HepG2 (cell line): ENCODE results near the gene CNP. TPM values are rescaled to one million over a fixed set of nuclear protein-coding genes. Genes with fewer than 3 reads are reported as not detected.

ENCODE experiments used
- ARID2 ChIP-seq: sonication (generic); formaldehyde crosslinking; IDR thresholded peaks from 2 replicates; pipeline ENCODE4 v1.8.1; 2022; ENCODE audit warnings: mild to moderate bottlenecking, missing genetic modification reagents, borderline replicate concordance
- MYC ChIP-seq: sonication (generic); formaldehyde crosslinking; IDR thresholded peaks from 2 replicates; pipeline ENCODE4 v1.9.0; 2021; ENCODE audit warnings: missing genetic modification reagents, borderline replicate concordance
- TOPORS ChIP-seq: sonication (generic); formaldehyde crosslinking; IDR thresholded peaks from 2 replicates; pipeline ENCODE4 v1.8.0; 2023; ENCODE audit warnings: mild to moderate bottlenecking, missing genetic modification reagents
- ZFP36L1 ChIP-seq: sonication (generic); formaldehyde crosslinking; IDR thresholded peaks from 2 replicates; pipeline ENCODE4 v1.8.0; 2022; ENCODE audit warnings: mild to moderate bottlenecking, missing genetic modification reagents, moderate library complexity
- ZKSCAN8 ChIP-seq: IDR thresholded peaks from 2 replicates; pipeline ENCODE4 v1.6.1; 2016; ENCODE audit warnings: borderline replicate concordance, missing genetic modification reagents, missing compliant biosample characterization
- ZNF446 ChIP-seq: sonication (generic); formaldehyde crosslinking; IDR thresholded peaks from 2 replicates; pipeline ENCODE4 v1.5.0; 2020; ENCODE audit warnings: mild to moderate bottlenecking, missing genetic modification reagents
- ZNF598 ChIP-seq: sonication (generic); formaldehyde crosslinking; IDR thresholded peaks from 2 replicates; pipeline ENCODE4 v1.5.1; 2020; ENCODE audit warnings: mild to moderate bottlenecking, missing genetic modification reagents, borderline replicate concordance
- polyA plus RNA-seq, 8 experiments: library from polyadenylated mRNA; depleted of rRNA in 3 of 8; stranded (reverse) in 7 of 8; unstranded in 1 of 8; fragments of >200 nt; fragmentation: Illumina TruSeq in 4 of 8; extraction: Trizol in 4 of 8; gene quantifications; 2 replicates each; pipeline versions ENCODE4 v1.2.1 to v1.2.3, GENCODE V29; 2011 to 2016; ENCODE audit warnings: low read depth in 4 of 8, missing spikeins in 1 of 8, mixed read lengths in 1 of 8; ENCODE audit not compliant: insufficient read depth in 1 of 8
- total RNA-seq, 5 experiments: library from RNA; depleted of rRNA; stranded (reverse); fragments of >200 nt; fragmentation: Illumina TruSeq; extraction: Trizol; gene quantifications; 2 replicates each; pipeline ENCODE4 v1.2.3, GENCODE V29; 2016; ENCODE audit warnings: low read depth in 1 of 5
- TF ChIP-seq, protein P1 (sequence below): IDR thresholded peaks from 2 replicates; pipeline ENCODE4 v1.6.1; 2018; ENCODE audit warnings: missing genetic modification reagents
- TF ChIP-seq, protein P2 (sequence below): sonication (generic); formaldehyde crosslinking; IDR thresholded peaks from 2 replicates; pipeline ENCODE4 v1.8.1; 2023; ENCODE audit warnings: mild to moderate bottlenecking, missing genetic modification reagents
- TF ChIP-seq, protein P3 (sequence below): sonication (generic); formaldehyde crosslinking; IDR thresholded peaks from 2 replicates; pipeline ENCODE4 v1.4.0; 2020; ENCODE audit warnings: missing genetic modification reagents
- TF ChIP-seq, protein P4 (sequence below): sonication (generic); formaldehyde crosslinking; IDR thresholded peaks from 2 replicates; pipeline ENCODE4 v1.5.1; 2020; ENCODE audit warnings: missing genetic modification reagents, mild to moderate bottlenecking, borderline replicate concordance
- TF ChIP-seq, protein P5 (sequence below): sonication (generic); formaldehyde crosslinking; IDR thresholded peaks from 2 replicates; pipeline ENCODE4 v1.4.0; 2020; ENCODE audit warnings: low read depth, mild to moderate bottlenecking, missing genetic modification reagents
- TF ChIP-seq, protein P6 (sequence below): sonication (generic); formaldehyde crosslinking; IDR thresholded peaks from 2 replicates; pipeline ENCODE4 v1.4.0; 2020; ENCODE audit warnings: missing genetic modification reagents, borderline replicate concordance

Gene CNP
- total and polyA plus RNA-seq, 2 of the 13 experiments (the other 11 are each of a cell fraction or from before 2014, with no cell fraction given): 97.2 to 161 TPM

DNA sequence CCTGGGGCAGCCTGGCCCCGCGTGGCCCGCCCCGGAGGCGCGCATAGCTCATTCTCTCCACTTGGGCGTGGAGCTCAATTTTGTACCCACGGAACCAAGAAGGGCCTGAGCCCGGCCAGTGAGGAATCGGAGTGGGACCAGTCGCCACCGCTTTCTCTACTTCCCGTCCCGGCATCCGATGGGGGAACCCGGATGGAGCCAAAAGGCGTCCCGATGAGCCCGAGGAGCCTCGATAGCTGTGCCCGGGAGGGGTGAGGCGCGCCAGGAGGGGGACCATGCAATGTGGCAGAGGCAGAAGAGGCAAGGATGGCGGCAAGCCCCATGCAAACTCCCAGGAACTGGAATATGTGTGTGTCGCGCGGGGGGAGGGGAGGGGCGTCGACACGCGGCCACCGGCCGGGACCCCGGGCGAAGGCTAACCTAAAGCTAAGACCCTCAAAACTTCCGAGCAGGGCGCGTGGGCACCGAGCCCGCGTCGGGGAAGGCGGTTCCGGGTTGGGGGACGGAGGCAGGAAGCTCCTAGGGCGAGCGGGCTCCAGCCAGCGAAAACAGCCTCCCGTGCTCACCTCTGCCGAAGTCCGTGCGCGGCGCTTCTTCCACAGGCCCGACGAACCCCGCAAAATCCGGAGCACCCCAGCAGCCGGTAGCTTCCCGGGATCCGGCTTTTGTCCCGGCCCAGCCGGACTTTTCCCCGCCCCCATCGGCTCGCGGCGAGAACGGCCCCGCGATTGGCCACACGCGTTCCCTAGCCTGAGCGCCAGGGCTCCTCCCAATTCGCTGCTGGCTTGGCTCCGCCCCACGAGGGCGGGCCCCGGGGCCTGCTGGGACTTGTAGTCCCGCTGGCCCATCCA, 48.1 kb upstream of the CNP start, which contains the start of gene ACLY (continued):
- TF ChIP-seq TOPORS (CRISPR knock-in tag): 0 out of 2 replicates have a peak, but pooled peaks have one; percentile 47
- TF ChIP-seq ZNF446 (CRISPR knock-in tag): no peak
- TF ChIP-seq, protein P1, sequence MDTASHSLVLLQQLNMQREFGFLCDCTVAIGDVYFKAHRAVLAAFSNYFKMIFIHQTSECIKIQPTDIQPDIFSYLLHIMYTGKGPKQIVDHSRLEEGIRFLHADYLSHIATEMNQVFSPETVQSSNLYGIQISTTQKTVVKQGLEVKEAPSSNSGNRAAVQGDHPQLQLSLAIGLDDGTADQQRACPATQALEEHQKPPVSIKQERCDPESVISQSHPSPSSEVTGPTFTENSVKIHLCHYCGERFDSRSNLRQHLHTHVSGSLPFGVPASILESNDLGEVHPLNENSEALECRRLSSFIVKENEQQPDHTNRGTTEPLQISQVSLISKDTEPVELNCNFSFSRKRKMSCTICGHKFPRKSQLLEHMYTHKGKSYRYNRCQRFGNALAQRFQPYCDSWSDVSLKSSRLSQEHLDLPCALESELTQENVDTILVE (CRISPR knock-in tag): 0 out of 2 replicates have a peak, but pooled peaks have one; percentile 5
- TF ChIP-seq, protein P2, sequence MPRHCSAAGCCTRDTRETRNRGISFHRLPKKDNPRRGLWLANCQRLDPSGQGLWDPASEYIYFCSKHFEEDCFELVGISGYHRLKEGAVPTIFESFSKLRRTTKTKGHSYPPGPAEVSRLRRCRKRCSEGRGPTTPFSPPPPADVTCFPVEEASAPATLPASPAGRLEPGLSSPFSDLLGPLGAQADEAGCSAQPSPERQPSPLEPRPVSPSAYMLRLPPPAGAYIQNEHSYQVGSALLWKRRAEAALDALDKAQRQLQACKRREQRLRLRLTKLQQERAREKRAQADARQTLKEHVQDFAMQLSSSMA (CRISPR knock-in tag): peak; percentile 38; the same call in 1 of the 2 replicates
- peak; percentile 43; the same call in 1 of the 2 replicates for TF ChIP-seq MYC (CRISPR knock-in tag)
- TF ChIP-seq, protein P3, sequence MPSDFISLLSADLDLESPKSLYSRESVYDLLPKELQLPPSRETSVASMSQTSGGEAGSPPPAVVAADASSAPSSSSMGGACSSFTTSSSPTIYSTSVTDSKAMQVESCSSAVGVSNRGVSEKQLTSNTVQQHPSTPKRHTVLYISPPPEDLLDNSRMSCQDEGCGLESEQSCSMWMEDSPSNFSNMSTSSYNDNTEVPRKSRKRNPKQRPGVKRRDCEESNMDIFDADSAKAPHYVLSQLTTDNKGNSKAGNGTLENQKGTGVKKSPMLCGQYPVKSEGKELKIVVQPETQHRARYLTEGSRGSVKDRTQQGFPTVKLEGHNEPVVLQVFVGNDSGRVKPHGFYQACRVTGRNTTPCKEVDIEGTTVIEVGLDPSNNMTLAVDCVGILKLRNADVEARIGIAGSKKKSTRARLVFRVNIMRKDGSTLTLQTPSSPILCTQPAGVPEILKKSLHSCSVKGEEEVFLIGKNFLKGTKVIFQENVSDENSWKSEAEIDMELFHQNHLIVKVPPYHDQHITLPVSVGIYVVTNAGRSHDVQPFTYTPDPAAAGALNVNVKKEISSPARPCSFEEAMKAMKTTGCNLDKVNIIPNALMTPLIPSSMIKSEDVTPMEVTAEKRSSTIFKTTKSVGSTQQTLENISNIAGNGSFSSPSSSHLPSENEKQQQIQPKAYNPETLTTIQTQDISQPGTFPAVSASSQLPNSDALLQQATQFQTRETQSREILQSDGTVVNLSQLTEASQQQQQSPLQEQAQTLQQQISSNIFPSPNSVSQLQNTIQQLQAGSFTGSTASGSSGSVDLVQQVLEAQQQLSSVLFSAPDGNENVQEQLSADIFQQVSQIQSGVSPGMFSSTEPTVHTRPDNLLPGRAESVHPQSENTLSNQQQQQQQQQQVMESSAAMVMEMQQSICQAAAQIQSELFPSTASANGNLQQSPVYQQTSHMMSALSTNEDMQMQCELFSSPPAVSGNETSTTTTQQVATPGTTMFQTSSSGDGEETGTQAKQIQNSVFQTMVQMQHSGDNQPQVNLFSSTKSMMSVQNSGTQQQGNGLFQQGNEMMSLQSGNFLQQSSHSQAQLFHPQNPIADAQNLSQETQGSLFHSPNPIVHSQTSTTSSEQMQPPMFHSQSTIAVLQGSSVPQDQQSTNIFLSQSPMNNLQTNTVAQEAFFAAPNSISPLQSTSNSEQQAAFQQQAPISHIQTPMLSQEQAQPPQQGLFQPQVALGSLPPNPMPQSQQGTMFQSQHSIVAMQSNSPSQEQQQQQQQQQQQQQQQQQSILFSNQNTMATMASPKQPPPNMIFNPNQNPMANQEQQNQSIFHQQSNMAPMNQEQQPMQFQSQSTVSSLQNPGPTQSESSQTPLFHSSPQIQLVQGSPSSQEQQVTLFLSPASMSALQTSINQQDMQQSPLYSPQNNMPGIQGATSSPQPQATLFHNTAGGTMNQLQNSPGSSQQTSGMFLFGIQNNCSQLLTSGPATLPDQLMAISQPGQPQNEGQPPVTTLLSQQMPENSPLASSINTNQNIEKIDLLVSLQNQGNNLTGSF (CRISPR knock-in tag): peak; percentile 57; the same call in 1 of the 2 replicates
- TF ChIP-seq, protein P4, sequence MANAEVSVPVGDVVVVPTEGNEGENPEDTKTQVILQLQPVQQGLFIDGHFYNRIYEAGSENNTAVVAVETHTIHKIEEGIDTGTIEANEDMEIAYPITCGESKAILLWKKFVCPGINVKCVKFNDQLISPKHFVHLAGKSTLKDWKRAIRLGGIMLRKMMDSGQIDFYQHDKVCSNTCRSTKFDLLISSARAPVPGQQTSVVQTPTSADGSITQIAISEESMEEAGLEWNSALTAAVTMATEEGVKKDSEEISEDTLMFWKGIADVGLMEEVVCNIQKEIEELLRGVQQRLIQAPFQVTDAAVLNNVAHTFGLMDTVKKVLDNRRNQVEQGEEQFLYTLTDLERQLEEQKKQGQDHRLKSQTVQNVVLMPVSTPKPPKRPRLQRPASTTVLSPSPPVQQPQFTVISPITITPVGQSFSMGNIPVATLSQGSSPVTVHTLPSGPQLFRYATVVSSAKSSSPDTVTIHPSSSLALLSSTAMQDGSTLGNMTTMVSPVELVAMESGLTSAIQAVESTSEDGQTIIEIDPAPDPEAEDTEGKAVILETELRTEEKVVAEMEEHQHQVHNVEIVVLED: peak; percentile 79
- TF ChIP-seq, protein P5, sequence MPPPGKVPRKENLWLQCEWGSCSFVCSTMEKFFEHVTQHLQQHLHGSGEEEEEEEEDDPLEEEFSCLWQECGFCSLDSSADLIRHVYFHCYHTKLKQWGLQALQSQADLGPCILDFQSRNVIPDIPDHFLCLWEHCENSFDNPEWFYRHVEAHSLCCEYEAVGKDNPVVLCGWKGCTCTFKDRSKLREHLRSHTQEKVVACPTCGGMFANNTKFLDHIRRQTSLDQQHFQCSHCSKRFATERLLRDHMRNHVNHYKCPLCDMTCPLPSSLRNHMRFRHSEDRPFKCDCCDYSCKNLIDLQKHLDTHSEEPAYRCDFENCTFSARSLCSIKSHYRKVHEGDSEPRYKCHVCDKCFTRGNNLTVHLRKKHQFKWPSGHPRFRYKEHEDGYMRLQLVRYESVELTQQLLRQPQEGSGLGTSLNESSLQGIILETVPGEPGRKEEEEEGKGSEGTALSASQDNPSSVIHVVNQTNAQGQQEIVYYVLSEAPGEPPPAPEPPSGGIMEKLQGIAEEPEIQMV (CRISPR knock-in tag): peak; percentile 51; the same call in 1 of the 2 replicates
- TF ChIP-seq ZKSCAN8 (CRISPR knock-in tag): peak; percentile 12; the same call in 1 of the 2 replicates
- TF ChIP-seq, protein P6, sequence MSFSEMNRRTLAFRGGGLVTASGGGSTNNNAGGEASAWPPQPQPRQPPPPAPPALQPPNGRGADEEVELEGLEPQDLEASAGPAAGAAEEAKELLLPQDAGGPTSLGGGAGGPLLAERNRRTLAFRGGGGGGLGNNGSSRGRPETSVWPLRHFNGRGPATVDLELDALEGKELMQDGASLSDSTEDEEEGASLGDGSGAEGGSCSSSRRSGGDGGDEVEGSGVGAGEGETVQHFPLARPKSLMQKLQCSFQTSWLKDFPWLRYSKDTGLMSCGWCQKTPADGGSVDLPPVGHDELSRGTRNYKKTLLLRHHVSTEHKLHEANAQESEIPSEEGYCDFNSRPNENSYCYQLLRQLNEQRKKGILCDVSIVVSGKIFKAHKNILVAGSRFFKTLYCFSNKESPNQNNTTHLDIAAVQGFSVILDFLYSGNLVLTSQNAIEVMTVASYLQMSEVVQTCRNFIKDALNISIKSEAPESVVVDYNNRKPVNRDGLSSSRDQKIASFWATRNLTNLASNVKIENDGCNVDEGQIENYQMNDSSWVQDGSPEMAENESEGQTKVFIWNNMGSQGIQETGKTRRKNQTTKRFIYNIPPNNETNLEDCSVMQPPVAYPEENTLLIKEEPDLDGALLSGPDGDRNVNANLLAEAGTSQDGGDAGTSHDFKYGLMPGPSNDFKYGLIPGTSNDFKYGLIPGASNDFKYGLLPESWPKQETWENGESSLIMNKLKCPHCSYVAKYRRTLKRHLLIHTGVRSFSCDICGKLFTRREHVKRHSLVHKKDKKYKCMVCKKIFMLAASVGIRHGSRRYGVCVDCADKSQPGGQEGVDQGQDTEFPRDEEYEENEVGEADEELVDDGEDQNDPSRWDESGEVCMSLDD (CRISPR knock-in tag): peak; percentile 92; the same call in 1 of the 2 replicates
- TF ChIP-seq ARID2 (CRISPR knock-in tag): 0 out of 2 replicates have a peak, but pooled peaks have one; percentile 36
- 0 out of 2 replicates have a peak, but pooled peaks have one; percentile 5 for TF ChIP-seq ZFP36L1
- no peak for TF ChIP-seq ZNF598
